GM23338 (cell line): Measurements from ENCODE around the gene MYCBPAP. TPM values are rescaled to one million over a fixed set of nuclear protein-coding genes. Genes with fewer than 3 reads are reported as not detected.

ENCODE experiments used
- ATAC-seq: fragments of 200-7000 bp; cut with Tn5 transposase; 3 replicates; pipeline ENCODE4 v1.9.1; 2020
- DNase-seq: peaks from one replicate; pipeline ENCODE4 v3.0.0-alpha.2; 2015; ENCODE audit warnings: low spot score
- H2AFZ ChIP-seq: fragments of 200-600 bp; sonication (generic); 2 replicates; pipeline ENCODE4 v1.8.0; 2016; ENCODE audit warnings: antibody characterized with exemption, mild to moderate bottlenecking, moderate library complexity
- H3F3A ChIP-seq: fragments of 200-600 bp; sonication (generic); replicated peaks from 2 replicates; pipeline ENCODE4 v1.8.0; 2017; ENCODE audit warnings: antibody characterized with exemption, mixed run types, low read depth
- H3K27ac ChIP-seq: fragments of 200-600 bp; sonication (generic); 2 replicates; pipeline ENCODE4 v1.6.1; 2016; ENCODE audit warnings: low read depth
- H3K27me3 ChIP-seq: fragments of 200-600 bp; sonication (generic); 2 replicates; pipeline ENCODE4 v1.8.0; 2016; ENCODE audit warnings: mild to moderate bottlenecking, mixed run types, moderate library complexity; ENCODE audit not compliant: insufficient read depth
- H3K36me3 ChIP-seq: fragments of 200-600 bp; sonication (generic); 2 replicates; pipeline ENCODE4 v1.8.0; 2016; ENCODE audit warnings: mild to moderate bottlenecking; ENCODE audit not compliant: insufficient read depth
- H3K4me1 ChIP-seq: fragments of 200-600 bp; sonication (generic); 2 replicates; pipeline ENCODE4 v1.8.0; 2016; ENCODE audit warnings: mild to moderate bottlenecking, moderate library complexity; ENCODE audit not compliant: insufficient read depth
- H3K4me2 ChIP-seq: fragments of 200-600 bp; sonication (generic); 2 replicates; pipeline ENCODE4 v1.7.1; 2017; ENCODE audit warnings: mixed run types
- H3K4me3 ChIP-seq: fragments of 200-600 bp; sonication (generic); 2 replicates; pipeline ENCODE4 v1.6.1; 2016; ENCODE audit warnings: mixed run types
- H3K79me2 ChIP-seq: fragments of 200-600 bp; sonication (generic); replicated peaks from 2 replicates; pipeline ENCODE4 v1.8.0; 2017; ENCODE audit warnings: mild to moderate bottlenecking; ENCODE audit not compliant: insufficient read depth
- H3K9me2 ChIP-seq: fragments of 200-600 bp; sonication (generic); 2 replicates; pipeline ENCODE4 v1.8.0; 2017; ENCODE audit not compliant: insufficient read depth
- H4K20me1 ChIP-seq: fragments of 200-600 bp; sonication (generic); replicated peaks from 2 replicates; pipeline ENCODE4 v1.8.0; 2017; ENCODE audit warnings: mild to moderate bottlenecking; ENCODE audit not compliant: insufficient read depth
- H3K27ac Mint-ChIP-seq: 2 replicates; pipeline ENCODE4 v1.8.0; 2020; ENCODE audit warnings: inconsistent platforms, mild to moderate bottlenecking, moderate library complexity, mixed read lengths
- H3K27me3 Mint-ChIP-seq: 3 replicates; pipeline ENCODE4 v1.8.0; 2022; ENCODE audit warnings: low read depth, mild to moderate bottlenecking, moderate library complexity, mixed read lengths, inconsistent platforms; ENCODE audit not compliant: insufficient read depth, poor library complexity
- H3K36me3 Mint-ChIP-seq: 3 replicates; pipeline ENCODE4 v1.8.0; 2021; ENCODE audit warnings: low read depth, mild to moderate bottlenecking, inconsistent platforms, moderate library complexity, mixed read lengths
- H3K4me1 Mint-ChIP-seq: 3 replicates; pipeline ENCODE4 v1.8.0; 2020; ENCODE audit warnings: mild to moderate bottlenecking, inconsistent platforms, mixed read lengths
- H3K4me3 Mint-ChIP-seq: 3 replicates; pipeline ENCODE4 v1.8.0; 2021; ENCODE audit warnings: moderate library complexity, mild to moderate bottlenecking, inconsistent platforms, mixed read lengths
- H3K9me3 Mint-ChIP-seq: 3 replicates; pipeline ENCODE4 v1.8.0; 2020; ENCODE audit warnings: moderate library complexity, mild to moderate bottlenecking, inconsistent platforms, mixed read lengths
- CREB1 ChIP-seq: fragments of 250-450 bp; sonication (Bioruptor Pico); IDR thresholded peaks from 2 replicates; pipeline ENCODE4 v1.5.0; 2020; ENCODE audit warnings: low read depth, mild to moderate bottlenecking, moderate library complexity
- EZH2 ChIP-seq: fragments of 200-600 bp; sonication (generic); IDR thresholded peaks from one replicate; pipeline ENCODE4 v1.8.0; 2017; ENCODE audit warnings: antibody characterized with exemption, mild to moderate bottlenecking, low read depth; ENCODE audit not compliant: unreplicated experiment
- EZH2phosphoT487 ChIP-seq: fragments of 200-600 bp; sonication (generic); IDR thresholded peaks from one replicate; pipeline ENCODE4 v1.8.1; 2018; ENCODE audit warnings: antibody characterized with exemption; ENCODE audit not compliant: unreplicated experiment
- POLR2AphosphoS5 ChIP-seq: IDR thresholded peaks from 2 replicates; pipeline ENCODE4 v1.6.1; 2016; ENCODE audit warnings: antibody characterized with exemption, low read depth
- STAT1 ChIP-seq: IDR thresholded peaks from one replicate; pipeline ENCODE4 v1.6.1; 2016; ENCODE audit warnings: antibody characterized with exemption; ENCODE audit not compliant: unreplicated experiment
- ZNF331 ChIP-seq: fragments of 250-450 bp; sonication (Bioruptor Pico); IDR thresholded peaks from 2 replicates; pipeline ENCODE4 v1.5.0; 2020; ENCODE audit warnings: low read depth, mild to moderate bottlenecking, moderate library complexity
- polyA plus RNA-seq: library from polyadenylated mRNA; unstranded; fragments of >200 nt; fragmentation: Nextera tagmentation; extraction: Ambion mirVana; gene quantifications from 2 replicates; pipeline ENCODE4 v1.2.1, GENCODE V29; 2016
- total RNA-seq: library from RNA; depleted of rRNA; stranded (reverse); fragments of >200 nt; shearing (Covaris generic); gene quantifications from 2 replicates; pipeline ENCODE4 v1.2.3, GENCODE V29; 2014
- TF ChIP-seq, protein P1 (sequence below): fragments of 250-450 bp; sonication (Bioruptor Pico); IDR thresholded peaks from 2 replicates; pipeline ENCODE4 v1.5.0; 2020; ENCODE audit warnings: mild to moderate bottlenecking, moderate library complexity
- TF ChIP-seq, protein P2 (sequence below), 2 experiments: fragments of 200-600 bp in 1 of 2; sonication (generic) in 1 of 2; conservative IDR thresholded peaks; 2 replicates each; pipeline versions ENCODE4 v1.5.1 to v1.6.1; 2016 to 2017; ENCODE audit warnings: antibody characterized with exemption in 2 of 2, low read depth in 2 of 2, mild to moderate bottlenecking in 2 of 2, moderate library complexity in 1 of 2
- TF ChIP-seq, protein P3 (sequence below): IDR thresholded peaks from 2 replicates; pipeline ENCODE4 v1.6.1; 2016; ENCODE audit warnings: antibody characterized with exemption

Gene MYCBPAP
- total and polyA plus RNA-seq, 2 experiments from 2014 or later = 0.63 to 1.7 TPM

DNA sequence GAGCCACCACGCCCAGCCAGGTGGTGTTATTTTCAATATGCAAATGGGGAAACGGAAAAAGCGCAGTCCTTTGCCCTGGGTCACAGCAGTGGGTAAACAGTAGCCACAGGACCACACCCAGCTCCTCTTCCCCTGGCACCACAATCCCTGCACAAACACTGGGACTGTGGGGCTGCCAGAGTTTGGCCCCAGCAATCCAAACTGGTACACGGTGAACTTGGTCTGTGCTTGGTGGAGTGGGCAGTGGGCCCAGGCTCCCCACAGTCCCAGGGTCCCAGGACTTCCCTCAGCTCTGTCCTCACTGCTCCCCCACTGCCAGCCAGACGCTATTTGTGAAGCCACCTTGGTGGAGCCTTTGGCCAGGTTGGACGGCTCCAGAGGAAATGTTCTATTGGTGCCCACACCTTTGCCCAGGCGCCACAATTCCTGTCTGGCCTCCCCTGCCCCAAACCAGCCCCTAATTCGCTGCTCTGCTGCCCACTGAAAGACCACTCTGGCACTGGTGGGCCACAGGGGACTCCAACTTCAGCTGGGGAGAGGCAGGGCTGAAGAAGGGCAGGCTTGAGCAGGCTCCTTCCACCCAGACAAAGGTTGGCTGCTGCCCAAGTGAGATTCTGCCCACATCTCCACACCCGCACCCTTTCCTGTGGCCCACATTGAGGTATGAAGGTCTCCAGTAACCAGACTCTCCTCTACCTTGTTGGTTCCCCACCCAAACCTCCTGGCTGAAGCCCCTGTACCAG, 41.7 kb upstream of the MYCBPAP start (continued):
- TF ChIP-seq, protein P1, sequence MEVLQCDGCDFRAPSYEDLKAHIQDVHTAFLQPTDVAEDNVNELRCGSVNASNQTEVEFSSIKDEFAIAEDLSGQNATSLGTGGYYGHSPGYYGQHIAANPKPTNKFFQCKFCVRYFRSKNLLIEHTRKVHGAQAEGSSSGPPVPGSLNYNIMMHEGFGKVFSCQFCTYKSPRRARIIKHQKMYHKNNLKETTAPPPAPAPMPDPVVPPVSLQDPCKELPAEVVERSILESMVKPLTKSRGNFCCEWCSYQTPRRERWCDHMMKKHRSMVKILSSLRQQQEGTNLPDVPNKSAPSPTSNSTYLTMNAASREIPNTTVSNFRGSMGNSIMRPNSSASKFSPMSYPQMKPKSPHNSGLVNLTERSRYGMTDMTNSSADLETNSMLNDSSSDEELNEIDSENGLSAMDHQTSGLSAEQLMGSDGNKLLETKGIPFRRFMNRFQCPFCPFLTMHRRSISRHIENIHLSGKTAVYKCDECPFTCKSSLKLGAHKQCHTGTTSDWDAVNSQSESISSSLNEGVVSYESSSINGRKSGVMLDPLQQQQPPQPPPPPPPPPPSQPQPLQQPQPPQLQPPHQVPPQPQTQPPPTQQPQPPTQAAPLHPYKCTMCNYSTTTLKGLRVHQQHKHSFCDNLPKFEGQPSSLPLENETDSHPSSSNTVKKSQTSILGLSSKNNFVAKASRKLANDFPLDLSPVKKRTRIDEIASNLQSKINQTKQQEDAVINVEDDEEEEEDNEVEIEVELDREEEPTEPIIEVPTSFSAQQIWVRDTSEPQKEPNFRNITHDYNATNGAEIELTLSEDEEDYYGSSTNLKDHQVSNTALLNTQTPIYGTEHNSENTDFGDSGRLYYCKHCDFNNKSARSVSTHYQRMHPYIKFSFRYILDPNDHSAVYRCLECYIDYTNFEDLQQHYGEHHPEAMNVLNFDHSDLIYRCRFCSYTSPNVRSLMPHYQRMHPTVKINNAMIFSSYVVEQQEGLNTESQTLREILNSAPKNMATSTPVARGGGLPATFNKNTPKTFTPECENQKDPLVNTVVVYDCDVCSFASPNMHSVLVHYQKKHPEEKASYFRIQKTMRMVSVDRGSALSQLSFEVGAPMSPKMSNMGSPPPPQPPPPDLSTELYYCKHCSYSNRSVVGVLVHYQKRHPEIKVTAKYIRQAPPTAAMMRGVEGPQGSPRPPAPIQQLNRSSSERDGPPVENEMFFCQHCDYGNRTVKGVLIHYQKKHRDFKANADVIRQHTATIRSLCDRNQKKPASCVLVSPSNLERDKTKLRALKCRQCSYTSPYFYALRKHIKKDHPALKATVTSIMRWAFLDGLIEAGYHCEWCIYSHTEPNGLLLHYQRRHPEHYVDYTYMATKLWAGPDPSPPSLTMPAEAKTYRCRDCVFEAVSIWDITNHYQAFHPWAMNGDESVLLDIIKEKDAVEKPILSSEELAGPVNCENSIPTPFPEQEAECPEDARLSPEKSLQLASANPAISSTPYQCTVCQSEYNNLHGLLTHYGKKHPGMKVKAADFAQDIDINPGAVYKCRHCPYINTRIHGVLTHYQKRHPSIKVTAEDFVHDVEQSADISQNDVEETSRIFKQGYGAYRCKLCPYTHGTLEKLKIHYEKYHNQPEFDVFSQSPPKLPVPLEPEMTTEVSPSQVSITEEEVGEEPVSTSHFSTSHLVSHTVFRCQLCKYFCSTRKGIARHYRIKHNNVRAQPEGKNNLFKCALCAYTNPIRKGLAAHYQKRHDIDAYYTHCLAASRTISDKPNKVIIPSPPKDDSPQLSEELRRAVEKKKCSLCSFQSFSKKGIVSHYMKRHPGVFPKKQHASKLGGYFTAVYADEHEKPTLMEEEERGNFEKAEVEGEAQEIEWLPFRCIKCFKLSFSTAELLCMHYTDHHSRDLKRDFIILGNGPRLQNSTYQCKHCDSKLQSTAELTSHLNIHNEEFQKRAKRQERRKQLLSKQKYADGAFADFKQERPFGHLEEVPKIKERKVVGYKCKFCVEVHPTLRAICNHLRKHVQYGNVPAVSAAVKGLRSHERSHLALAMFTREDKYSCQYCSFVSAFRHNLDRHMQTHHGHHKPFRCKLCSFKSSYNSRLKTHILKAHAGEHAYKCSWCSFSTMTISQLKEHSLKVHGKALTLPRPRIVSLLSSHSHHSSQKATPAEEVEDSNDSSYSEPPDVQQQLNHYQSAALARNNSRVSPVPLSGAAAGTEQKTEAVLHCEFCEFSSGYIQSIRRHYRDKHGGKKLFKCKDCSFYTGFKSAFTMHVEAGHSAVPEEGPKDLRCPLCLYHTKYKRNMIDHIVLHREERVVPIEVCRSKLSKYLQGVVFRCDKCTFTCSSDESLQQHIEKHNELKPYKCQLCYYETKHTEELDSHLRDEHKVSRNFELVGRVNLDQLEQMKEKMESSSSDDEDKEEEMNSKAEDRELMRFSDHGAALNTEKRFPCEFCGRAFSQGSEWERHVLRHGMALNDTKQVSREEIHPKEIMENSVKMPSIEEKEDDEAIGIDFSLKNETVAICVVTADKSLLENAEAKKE = no peak
- no peak for TF ChIP-seq ZNF331
- no peak for TF ChIP-seq EZH2phosphoT487

DNA sequence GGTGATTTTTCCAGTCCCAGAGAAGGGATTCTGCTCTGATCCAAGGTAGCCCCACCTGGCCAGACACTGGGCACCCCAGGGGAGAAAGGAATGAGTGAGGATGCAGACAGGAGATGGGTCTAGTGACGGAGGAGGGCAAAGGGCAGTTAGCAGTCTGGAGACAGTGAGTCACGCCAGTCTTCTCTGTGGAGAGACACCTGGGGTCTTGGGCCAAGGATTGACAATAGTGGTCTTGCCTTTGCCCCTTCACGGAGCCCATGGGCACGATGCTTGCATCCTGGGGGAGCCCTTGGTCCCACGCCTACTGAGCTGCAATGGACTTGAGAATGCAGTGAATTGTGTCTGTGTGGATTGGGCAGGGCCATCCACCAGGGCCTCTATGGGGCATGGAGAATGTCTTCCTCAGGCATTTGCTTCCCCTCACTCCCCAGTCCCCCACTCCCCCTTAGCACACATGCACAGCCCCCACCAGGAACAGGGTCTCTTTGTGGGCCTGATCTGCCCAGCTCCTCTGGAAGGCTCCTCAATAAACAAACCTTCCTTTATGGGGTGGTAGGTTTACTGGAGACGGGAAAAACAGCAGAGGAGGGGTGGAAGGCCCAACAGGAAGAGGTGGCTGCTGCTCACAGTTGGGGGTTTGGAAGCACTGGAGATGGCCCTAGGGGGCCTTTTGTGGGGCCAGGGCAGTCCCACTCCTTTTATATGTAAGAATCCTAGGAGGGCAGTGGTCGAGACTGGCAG, 41.0 kb upstream of the MYCBPAP start:
- Histone ChIP-seq H3K4me1 (peaks cover 16% of the 10 kb centered on the region; the same call in 1 of the 2 replicates), H2AFZ (no peak overlapping the region), H3K79me2 (no peaks in the 10 kb centered on the region), H3F3A (0 out of 2 replicates have a peak, but pooled peaks cover 4% of the 10 kb centered on the region), H3K27me3 (peaks cover 34% of the 10 kb centered on the region), H3K36me3 (no peaks in the 10 kb centered on the region), H3K27ac (no peak overlapping the region), H4K20me1 (peaks cover 7% of the 10 kb centered on the region; the same call in 1 of the 2 replicates), H3K4me2 (0 out of 2 replicates have a peak overlapping the region, but pooled peaks have one; percentile 26), H3K4me3 (no peak overlapping the region), H3K9me2 (no peaks in the 10 kb centered on the region)
- Mint-ChIP-seq H3K4me1 (peaks cover 21% of the 10 kb centered on the region), H3K4me3 (peak overlapping the region; percentile 54; the same call in 2 of the 3 replicates), H3K27me3 (peaks cover 33% of the 10 kb centered on the region), H3K9me3 (no peaks in the 10 kb centered on the region; the same call in 2 of the 3 replicates), H3K36me3 (peaks cover under 1% of the 10 kb centered on the region; the same call in 1 of the 3 replicates), H3K27ac (no peak overlapping the region)
- ATAC-seq (no peak), DNase-seq (no peak)
- TF ChIP-seq, protein P2, sequence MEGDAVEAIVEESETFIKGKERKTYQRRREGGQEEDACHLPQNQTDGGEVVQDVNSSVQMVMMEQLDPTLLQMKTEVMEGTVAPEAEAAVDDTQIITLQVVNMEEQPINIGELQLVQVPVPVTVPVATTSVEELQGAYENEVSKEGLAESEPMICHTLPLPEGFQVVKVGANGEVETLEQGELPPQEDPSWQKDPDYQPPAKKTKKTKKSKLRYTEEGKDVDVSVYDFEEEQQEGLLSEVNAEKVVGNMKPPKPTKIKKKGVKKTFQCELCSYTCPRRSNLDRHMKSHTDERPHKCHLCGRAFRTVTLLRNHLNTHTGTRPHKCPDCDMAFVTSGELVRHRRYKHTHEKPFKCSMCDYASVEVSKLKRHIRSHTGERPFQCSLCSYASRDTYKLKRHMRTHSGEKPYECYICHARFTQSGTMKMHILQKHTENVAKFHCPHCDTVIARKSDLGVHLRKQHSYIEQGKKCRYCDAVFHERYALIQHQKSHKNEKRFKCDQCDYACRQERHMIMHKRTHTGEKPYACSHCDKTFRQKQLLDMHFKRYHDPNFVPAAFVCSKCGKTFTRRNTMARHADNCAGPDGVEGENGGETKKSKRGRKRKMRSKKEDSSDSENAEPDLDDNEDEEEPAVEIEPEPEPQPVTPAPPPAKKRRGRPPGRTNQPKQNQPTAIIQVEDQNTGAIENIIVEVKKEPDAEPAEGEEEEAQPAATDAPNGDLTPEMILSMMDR (conservative IDR thresholded peaks at IDR 0.05; ENCODE audit: low read depth in 2 of 2) = no peak
- TF ChIP-seq POLR2AphosphoS5 (no peak), EZH2 (no peak), ZNF331 (no peak), EZH2phosphoT487 (no peak), STAT1 (no peak), CREB1 (CRISPR knock-in tag) (no peak)
- TF ChIP-seq, protein P3, sequence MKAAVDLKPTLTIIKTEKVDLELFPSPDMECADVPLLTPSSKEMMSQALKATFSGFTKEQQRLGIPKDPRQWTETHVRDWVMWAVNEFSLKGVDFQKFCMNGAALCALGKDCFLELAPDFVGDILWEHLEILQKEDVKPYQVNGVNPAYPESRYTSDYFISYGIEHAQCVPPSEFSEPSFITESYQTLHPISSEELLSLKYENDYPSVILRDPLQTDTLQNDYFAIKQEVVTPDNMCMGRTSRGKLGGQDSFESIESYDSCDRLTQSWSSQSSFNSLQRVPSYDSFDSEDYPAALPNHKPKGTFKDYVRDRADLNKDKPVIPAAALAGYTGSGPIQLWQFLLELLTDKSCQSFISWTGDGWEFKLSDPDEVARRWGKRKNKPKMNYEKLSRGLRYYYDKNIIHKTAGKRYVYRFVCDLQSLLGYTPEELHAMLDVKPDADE = no peak
